GM21447 (cell line): ENCODE results near the gene DOK7.

ENCODE experiments used
- ATAC-seq: cut with Tn5 transposase; IDR thresholded peaks from one replicate; pipeline ENCODE4 v1.9.1; 2021; ENCODE audit not compliant: unreplicated experiment

The DOK7 gene, protein sequence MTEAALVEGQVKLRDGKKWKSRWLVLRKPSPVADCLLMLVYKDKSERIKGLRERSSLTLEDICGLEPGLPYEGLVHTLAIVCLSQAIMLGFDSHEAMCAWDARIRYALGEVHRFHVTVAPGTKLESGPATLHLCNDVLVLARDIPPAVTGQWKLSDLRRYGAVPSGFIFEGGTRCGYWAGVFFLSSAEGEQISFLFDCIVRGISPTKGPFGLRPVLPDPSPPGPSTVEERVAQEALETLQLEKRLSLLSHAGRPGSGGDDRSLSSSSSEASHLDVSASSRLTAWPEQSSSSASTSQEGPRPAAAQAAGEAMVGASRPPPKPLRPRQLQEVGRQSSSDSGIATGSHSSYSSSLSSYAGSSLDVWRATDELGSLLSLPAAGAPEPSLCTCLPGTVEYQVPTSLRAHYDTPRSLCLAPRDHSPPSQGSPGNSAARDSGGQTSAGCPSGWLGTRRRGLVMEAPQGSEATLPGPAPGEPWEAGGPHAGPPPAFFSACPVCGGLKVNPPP

DNA sequence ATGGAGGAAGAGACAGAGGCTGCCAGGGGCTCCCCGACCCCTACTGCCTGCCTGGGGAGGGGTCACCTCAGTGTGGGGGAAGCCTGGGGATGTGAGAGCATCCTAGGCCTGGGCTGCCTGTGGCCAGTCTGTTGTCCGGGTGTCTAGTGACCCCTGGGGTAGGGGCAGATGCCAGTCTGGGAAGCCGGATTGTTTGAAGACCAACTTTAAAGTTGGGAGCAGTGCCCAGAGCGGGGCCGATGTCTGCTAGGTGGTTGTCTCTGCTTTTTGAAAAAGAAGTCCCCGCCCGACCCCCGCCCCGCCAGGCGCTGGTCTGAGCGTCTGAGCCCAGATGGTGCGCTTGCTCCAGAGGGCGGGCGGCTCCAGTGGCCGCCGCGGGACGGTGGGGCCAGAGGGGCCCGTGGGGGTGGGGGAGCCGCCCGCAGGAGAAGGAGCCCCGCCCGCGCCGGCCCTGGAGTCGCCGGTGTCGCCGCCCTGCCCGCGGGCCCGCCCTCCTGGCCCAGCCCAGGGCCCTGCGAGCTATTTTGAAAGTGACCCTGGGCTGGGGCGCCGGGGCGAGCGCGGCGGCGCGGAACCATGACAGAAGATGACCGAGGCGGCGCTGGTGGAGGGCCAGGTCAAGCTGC is at the start of gene DOK7:
Gene DOK7, plus strand, starts transcription at position 517 of the 626 bp plus-strand sequence. Its CDS starts 70 bp downstream, at position 587.
- ATAC-seq, result no peak

DNA sequence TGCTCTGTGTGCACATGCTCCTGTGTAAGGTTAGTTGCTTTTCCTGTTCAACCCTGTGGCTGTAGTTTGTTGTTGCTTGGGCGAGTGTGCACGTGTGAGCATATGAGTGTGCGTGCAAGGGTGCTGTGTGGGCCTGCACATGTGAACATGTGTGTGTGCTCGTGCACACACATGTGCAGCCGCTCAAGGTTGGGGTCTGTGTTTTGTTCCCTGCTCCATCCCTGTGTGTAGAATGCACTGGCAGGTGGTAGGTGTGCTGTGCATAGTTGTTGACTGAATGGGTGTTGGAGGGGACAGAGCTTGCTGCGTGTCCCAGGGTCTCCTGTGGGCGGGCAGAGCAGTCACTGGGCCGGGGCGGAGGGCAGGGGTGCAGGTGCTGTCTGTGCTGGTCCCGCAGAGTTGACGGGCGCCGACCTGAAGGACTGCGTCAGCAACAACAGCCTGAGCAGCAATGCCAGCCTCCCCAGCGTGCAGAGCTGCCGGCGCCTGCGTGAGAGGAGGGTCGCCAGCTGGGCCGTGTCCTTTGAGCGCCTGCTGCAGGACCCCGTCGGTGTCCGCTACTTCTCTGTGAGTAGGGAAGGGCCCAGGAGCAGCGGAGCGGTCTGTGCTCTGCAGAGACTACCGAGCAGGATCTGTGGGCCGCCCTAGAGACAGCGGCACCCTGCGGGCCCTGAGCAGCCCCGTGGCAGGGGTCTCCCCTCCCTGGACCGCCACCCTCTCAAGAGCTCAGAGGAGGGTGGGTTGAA is 49.3 kb upstream of the DOK7 start:
- ATAC-seq, result no peak

DNA sequence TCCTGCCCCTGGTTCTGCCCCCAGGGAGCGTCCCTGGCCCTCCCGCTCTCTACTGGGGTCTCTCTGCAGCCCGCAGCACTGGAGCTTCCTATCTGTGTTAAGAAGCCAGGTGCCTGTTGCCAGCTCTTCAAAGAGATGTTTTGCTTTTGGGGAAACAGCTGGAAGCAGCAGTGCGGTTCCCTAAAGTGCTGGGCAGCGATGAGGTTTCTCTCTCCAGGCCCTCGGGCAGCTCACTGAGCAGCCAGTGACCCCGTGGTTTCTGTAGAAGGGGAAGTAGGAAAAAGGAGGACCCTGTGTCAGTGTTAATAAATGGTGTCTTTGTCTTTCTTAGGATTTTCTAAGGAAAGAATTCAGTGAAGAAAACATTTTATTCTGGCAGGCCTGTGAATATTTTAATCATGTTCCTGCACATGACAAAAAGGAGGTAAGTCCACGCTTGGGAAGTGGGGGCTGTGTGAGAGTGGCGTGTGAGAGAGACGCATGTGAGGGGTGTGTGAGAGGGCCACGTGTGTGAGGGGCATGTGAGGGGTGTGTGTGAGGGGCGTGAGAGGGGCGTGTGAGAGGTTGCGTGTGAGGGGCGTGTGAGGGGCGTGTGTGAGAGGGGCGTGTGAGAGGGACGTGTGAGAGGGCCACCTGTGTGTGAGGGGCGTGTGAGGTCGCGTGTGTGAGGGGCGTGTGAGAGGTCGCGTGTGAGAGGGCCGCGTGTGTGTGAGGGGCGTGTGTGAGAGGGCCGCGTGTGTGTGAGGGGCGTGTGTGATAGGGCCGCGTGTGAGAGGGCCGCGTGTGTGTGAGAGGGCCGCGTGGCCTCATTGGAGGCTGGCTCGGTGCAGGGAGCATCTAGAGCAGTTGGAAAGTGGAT is 48.5 kb upstream of the DOK7 start:
- ATAC-seq, result no peak

DNA sequence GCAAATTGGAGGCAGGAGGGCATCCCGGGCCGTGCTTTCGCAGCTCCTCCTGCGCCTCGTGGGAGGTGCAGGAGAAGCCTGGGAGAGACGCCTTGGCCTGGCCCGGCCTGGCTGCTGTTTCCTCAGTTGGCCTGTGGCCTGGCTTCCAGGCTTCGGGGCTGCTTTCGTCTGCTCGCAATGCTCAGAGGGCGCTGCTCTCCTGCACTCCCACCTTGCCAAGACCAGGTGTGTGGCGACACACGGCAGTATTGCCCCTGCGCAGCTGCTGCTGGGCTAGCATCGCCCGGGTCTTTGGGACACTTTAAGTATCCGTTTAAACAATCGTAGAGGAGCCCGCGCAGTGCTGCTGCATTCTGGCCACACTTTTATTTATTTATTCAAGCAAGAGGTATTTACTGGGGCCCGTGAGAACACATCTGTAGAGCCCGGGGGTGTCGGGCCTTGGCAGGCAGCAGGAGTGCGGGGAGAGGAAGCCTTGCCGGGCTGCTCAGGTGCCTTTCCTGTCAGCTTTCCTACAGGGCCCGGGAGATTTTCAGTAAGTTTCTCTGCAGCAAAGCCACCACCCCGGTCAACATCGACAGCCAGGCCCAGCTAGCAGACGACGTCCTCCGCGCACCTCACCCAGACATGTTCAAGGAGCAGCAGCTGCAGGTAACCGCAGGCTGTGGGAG is 47.5 kb upstream of the DOK7 start:
- ATAC-seq, result no peak

DNA sequence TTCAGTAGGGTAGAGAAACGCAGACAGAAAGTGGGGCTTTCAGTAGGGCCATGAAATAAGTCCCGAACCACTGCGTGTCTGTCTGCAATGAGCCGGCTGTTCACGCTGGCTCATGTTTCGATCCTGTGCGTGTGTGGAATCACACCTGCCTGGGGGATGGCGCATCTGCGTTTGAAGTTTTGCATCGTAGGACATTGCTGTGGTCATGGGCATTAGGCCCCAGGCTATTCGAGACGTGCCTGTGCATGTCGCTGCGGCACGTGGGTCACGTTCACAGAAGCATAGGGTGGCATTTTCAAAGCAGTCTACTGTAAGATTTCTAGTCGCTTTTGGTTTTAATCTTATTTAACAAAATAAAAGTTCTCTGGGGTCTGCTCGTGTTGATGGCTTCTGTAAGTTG is 46.8 kb upstream of the DOK7 start:
- no peak for ATAC-seq

DNA sequence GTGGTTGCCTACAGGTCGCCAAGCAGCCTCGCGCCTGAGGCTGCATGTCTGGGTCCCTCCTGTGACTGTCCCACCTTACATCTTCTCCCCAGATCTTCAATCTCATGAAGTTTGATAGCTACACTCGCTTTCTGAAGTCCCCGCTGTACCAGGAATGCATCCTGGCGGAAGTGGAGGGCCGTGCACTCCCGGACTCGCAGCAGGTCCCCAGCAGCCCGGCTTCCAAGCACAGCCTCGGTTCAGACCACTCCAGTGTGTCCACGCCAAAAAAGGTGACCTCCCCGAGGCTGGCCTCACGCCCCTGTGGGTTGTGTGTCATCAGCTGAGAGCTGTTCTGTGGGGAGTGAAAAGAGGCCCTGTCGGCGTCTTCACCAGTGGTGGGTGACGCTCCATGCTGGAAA is 46.3 kb upstream of the DOK7 start:
- no peak for ATAC-seq

DNA sequence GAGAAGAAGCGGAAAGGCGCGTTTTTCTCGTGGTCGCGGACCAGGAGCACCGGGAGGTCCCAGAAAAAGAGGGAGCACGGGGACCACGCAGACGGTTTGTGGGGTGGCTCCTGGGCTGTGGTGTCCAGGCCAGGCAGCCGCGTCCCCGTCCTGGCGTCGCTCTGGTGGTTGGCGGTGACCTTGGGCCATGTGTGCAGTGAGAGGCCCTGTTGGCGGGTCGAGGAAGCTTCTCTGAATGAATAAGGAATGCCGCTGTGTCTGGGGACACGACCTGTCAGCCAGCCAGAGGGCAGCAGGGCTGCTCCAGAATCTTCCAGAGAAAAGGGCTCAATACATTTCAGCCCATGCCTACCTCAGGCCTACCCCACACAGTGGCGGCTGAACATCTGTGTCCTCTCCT is 45.7 kb upstream of the DOK7 start:
- no peak for ATAC-seq

DNA sequence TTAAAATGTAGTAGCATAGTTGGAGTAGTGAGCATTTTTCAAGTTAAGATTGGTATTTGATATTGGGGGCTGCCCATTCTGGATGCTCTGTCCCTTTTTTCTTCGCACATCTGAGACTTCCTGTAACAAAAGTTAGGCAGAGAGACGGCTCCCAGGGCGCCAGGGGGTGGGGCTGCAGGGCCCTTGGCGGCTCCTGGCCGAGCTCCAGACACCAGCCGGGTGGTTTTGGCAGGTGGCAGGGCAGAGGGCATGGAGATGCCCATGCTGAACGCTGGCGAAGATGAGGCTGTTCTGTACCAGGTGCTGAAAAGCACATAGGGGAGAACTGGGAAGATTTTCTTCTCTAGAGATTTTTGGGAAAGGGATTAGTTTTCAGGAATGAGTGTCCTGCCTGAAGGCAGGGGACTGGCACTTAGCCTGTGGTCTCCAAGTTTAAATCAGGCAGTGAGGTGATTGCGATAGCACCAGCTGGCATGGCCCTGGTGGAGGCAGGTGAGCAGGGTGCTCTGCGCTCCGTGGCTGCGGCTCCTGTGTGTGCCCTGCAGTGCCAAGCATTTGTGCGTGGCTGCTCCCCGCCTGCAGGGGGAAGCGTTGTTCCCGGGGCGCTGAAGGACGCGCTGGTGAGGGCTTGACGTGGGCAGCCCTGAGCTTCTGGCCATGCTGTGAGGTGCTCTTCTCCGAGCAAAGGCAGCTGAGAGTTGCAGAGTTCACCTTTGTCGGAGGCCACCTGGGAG is 44.9 kb upstream of the DOK7 start:
- ATAC-seq, result no peak

DNA sequence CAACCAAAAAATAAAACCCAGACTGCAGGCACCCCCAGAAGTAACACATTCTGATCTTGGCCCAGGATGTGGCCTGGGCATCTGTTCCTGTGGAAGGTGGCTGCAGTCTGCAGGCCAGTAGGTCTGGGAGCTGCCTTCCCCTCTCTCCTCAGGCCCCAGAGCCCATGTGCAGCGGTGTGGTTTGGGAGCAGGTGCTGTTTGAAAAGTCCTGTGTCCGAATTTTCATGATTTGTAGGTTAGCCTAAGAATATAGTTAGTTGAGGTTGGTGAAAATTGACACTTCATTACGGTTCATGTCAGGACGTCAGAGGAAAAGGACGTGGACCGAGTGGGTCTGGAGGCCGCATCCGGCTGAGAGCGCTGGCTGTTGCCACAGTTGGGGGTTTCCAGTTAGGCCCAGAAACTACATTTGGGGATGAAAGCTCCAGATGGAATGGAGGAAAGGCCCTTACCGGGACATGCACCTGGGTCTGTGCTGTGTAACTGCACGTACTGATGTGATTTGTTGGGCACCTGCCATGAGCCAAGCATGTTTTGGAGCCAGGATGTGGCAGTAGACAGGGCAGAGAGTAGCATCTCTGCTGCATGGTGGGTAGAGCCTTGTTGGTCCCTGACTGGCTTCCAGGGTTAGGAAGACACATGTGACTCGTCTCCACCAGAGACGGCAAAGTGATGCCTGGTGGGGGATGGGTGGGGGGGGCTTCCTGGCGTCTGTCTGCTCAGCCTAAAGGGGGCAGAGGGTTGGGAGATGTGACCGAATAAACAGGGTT is 43.1 kb upstream of the DOK7 start:
- no peak for ATAC-seq

DNA sequence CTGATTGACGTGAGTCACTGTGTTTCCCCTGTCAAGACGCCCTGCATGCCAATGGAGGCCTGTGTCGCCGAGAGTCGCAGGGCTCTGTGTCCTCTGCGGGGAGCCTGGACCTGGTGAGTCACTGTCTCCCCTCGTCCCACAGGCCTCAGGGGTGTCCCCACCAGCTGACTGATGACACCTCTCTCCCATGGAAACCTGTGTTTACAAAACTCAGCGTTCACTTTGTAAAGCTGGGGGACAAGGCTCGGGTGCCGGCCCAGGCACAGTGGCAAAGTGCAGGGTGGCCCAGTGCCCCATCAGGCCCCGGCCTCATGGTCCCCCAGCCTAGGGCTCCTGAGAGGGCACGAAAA is 42.5 kb upstream of the DOK7 start:
- ATAC-seq, result no peak

DNA sequence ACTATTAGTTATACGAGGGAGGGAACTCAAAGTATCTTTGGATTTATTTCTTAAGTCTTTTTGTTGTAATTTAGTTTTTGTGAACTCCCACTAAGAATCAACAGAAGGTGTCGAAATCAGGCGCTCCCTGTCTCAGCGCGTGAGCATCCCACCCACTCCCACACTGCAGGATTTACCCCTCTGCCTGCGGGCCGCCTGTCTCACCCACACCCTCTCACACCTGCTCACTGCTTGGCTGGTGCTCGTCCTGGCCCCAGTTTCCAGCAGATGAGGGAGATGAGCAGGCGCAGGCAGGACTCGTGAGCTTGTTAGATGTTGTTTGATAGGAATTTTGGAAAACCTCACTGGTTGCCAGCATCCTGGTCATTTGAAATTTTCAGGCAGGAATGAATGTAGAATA is 42.1 kb upstream of the DOK7 start:
- ATAC-seq, result no peak

DNA sequence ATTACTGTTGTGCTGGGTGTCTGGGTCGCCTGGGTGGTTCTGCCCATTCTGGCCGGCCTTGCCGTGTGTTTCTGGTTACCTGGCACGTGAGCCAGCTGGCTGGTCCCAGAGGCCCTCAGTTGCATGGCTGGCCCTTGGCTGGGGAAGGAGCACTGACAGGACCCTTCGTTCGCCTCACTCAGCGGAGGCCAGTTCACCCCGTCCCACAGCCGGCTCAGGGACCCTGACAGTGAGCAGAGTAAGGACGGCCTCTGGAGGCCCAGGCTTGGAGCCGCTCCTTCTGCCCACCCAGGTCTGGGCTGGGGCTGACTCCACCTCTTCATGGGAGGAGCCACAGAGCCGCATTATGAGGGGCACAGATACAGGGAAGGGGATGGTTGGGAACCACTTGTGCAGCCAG is 41.6 kb upstream of the DOK7 start:
- ATAC-seq, result no peak

DNA sequence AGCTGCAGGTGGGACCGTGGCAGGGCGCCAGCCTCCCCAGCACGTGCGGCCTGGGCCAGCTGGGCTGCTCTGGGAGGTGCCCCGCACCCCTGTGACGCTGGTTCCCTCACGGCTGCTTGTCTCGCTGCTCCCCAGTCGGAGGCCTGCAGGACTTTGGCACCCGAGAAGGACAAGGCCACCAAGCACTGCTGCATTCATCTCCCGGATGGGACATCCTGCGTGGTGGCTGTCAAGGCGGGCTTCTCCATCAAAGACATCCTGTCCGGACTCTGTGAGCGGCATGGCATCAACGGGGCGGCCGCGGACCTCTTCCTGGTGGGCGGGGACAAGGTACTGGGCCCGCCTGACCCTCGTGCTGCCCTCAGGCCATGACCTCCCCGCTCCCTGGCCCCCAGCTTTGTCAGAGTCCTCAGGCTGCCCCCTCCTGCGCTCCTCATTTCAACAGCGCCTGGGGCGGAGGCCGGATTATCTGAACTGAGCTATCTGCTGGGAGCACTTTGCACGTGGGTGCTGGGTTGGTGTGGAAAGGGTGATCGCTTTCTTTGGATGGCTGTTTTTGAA is 40.8 kb upstream of the DOK7 start:
- no peak for ATAC-seq

DNA sequence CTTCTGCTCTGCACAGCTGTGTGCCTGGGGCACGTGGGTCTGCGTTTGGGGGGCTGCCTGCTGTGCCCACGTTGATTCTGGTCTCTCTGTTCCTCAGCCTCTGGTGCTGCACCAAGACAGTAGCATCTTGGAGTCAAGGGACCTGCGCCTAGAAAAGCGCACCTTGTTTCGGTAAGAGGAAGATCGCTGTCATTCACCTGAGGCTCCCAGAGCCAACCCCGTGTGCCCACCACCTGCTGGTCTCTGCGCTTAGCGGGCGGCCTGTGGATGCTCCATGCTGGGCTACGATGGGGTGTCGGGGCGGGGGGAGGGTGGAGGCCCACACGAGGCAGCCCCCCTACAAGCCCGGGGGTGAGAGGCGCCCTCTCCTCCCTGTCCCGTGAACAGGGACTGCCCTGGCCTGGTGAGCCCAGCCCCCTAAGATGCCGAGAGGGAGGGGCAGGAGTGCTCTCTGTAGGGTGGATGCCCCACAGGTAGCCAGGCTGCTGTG is 40.3 kb upstream of the DOK7 start:
- no peak for ATAC-seq

DNA sequence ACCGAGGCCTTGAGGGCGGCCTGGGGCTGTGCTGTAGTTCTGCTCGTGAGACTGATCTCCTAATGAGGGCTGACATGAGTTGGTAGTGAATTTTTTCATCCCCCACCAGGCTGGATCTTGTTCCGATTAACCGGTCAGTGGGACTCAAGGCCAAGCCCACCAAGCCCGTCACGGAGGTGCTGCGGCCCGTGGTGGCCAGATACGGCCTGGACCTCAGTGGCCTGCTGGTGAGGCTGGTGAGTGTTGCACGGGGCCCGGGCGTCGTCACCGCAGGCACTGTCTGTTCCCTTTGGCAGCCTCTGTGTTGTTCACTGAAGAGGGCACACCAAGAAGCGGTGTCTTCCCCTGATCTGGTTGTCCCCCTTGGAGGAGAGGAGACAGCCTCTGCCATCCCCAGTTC is 39.7 kb upstream of the DOK7 start:
- ATAC-seq, result no peak

DNA sequence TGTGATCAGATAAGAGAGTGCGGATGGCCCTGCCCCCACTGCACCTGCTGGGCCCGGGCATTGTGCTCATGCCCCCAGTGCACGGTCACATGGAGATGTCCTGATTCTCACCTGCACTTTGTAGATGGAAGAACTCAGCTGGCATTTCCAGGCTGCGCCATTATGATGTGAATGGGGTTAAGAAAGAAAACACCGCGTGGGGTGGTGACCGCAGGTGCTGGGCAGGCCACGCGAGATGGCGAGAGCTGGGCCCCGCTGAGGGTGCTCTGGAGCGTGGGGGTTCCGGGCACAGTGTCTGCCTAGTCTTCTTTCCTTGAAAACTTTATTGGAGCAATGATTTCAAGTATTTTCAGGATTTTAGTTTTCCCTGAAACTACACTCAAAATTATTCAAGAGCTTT is 39.2 kb upstream of the DOK7 start:
- no peak for ATAC-seq

DNA sequence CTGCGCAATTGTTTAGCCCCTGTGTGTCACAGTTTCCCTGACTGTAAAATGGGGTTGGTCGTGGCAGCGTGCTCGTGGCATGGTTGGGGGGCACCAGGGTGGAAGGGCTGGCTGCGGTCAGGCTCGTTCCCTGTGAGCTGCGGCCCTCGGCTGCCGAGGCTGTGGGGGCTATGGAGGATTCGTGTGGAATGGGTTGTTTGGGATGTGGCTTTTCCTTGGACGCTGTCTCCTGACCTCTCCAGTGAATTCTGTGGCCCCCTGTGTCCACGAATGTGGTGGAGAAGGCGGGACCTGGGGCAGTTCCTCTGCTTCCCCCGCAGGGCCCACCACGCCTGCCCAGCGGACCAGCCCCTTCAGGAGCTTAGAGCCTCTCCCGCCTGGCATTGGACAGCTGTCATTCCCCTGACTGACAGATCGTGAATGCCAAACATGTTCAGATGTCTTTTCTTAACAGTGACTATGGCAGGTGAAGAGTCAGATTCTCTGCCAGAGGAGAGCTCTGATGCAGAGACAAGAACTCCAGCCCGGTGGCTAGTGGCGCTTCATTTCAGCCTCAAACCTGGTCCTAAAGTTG is 38.5 kb upstream of the DOK7 start:
- ATAC-seq, result no peak

DNA sequence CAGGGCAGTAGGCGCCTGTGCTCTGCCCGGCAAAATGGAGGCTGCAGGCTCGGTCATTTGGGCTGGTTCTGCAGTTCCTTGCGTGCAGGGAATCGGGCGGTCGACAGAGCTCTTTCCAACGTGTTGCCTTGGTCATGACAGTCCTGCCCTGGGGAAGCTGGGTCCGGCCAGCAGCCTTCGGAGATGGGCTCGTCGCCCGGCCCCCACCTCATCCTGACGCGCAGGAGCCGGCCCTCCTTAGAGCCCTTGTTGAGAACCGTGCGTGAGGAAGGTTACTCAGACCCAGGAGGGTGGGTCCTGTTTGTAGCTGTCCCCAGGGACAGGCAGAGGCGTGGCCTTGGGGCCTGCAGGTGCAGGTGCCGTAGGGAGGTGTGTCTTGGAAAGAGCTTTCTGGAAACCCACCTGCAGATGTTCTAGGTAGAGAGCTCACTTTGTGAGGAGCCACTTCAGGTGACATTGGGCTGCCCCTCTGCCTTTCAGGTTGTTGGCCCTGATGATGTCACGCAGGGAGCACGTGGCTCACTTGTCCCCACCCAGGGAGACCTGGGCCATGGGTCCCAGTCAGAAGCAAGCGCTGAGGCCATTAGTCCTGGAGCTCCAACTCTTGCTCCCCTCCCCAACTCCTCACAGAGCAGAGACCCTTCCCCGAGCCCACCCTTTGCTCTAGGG is 36.5 kb upstream of the DOK7 start:
- no peak for ATAC-seq
